Tibial nerve (tissue), 4 donors: ENCODE measurements around the gene MYOCOS.

ENCODE experiments used
- CTCF ChIP-seq, 5 experiments: fragments of 200-600 bp in 3 of 5; fragments of 450-650 bp in 2 of 5; sonication (generic) in 3 of 5; IDR thresholded peaks; one replicate each; pipeline ENCODE4 v1.5.1; 2016 to 2019; ENCODE audit warnings: antibody characterized with exemption in 5 of 5, mild to moderate bottlenecking in 3 of 5, moderate library complexity in 2 of 5
- EP300 ChIP-seq, 2 donors: sonication (generic); formaldehyde crosslinking; IDR thresholded peaks; one replicate each; pipeline ENCODE4 v1.6.1; 2017; ENCODE audit warnings: antibody characterized with exemption in 2 of 2, mild to moderate bottlenecking in 1 of 2
- POLR2A ChIP-seq, 2 donors: fragments of 450-650 bp; IDR thresholded peaks; one replicate each; pipeline ENCODE4 v1.6.1; 2017; ENCODE audit warnings: antibody characterized with exemption in 2 of 2, mild to moderate bottlenecking in 2 of 2, moderate library complexity in 2 of 2

- TF ChIP-seq CTCF (IDR thresholded peaks at IDR 0.05) (no peak), POLR2A (IDR thresholded peaks at IDR 0.05) (no peak), EP300 (IDR thresholded peaks at IDR 0.05) (no peak)
These were observed 18.2 kb downstream of the MYOCOS start for GRCh38 chr1:171640225-171640624.
